CMK (cell line): ENCODE results near the gene DUSP9.
"Not testable (repeated sequence)": the region's sequence is repeated elsewhere in the genome, so short reads cannot be mapped to it uniquely, and the experiment has no call there.

ENCODE experiments used
- DNase-seq: peaks from one replicate; pipeline ENCODE4 v3.0.0-alpha.2; 2010; ENCODE audit warnings: low read depth

DUSP9 gene

GRCh38 chrX:153646620-153647373, at the start of gene DUSP9:
TSS of gene DUSP9 (plus strand) at chrX:153647203. CDS start at chrX:153647954, 751 bp downstream.
- DNase-seq, result no peak

GRCh38 chrX:153598541-153599191, 48.3 kb upstream of the DUSP9 start, which contains the start of gene CCNQ:
TSS of gene CCNQ (minus strand) at chrX:153599139. CDS start at chrX:153599073, 66 bp downstream.
- DNase-seq, result no peak

- DNase-seq, result peak; percentile 64
Measured at GRCh38 chrX:153599192-153600031, 47.6 kb upstream of the DUSP9 start.

- no peak for DNase-seq
Measured at GRCh38 chrX:153600032-153600373, 47.0 kb upstream of the DUSP9 start.

- no peak for DNase-seq
Measured at GRCh38 chrX:153600921-153601320, 46.1 kb upstream of the DUSP9 start.

GRCh38 chrX:153601511-153602110, 45.4 kb upstream of the DUSP9 start:
- no peak for DNase-seq

- DNase-seq, result no peak
Measured at GRCh38 chrX:153602601-153603000, 44.4 kb upstream of the DUSP9 start.

GRCh38 chrX:153603131-153603656, 43.8 kb upstream of the DUSP9 start:
- DNase-seq, result no peak

- DNase-seq, result not testable (repeated sequence)
Measured at GRCh38 chrX:153604666-153605380, 42.2 kb upstream of the DUSP9 start.

GRCh38 chrX:153606503-153606902, 40.5 kb upstream of the DUSP9 start:
- no peak for DNase-seq

- DNase-seq, result no peak
Measured at GRCh38 chrX:153608376-153608775, 38.6 kb upstream of the DUSP9 start.

GRCh38 chrX:153608806-153609205, 38.2 kb upstream of the DUSP9 start:
- no peak for DNase-seq

GRCh38 chrX:153609917-153610835, 36.8 kb upstream of the DUSP9 start:
- DNase-seq, result no peak

- no peak for DNase-seq
Measured at GRCh38 chrX:153610836-153611213, 36.2 kb upstream of the DUSP9 start.

GRCh38 chrX:153611298-153612095, 35.5 kb upstream of the DUSP9 start:
- no peak for DNase-seq

GRCh38 chrX:153612413-153612812, 34.6 kb upstream of the DUSP9 start:
- no peak for DNase-seq

GRCh38 chrX:153614818-153615217, 32.2 kb upstream of the DUSP9 start:
- no peak for DNase-seq

GRCh38 chrX:153620576-153620975, 26.4 kb upstream of the DUSP9 start:
- no peak for DNase-seq

GRCh38 chrX:153621949-153622598, 24.9 kb upstream of the DUSP9 start:
- no peak for DNase-seq
